SK-N-SH treated with all-trans-retinoic acid at 6 μM for 48 hours (cell line): ENCODE results near the gene FARS2.

ENCODE experiments used
- ARNTL ChIP-seq: fragments of 450-650 bp; formaldehyde crosslinking; IDR thresholded peaks from 2 replicates; pipeline ENCODE4 v1.5.0; 2020; ENCODE audit warnings: low read depth, mild to moderate bottlenecking, moderate library complexity, borderline replicate concordance
- CSDC2 ChIP-seq: fragments of 250-450 bp; sonication (Bioruptor Pico); IDR thresholded peaks from 2 replicates; pipeline ENCODE4 v1.5.0; 2020; ENCODE audit warnings: mild to moderate bottlenecking, moderate library complexity
- OSR1 ChIP-seq: fragments of 250-450 bp; sonication (Bioruptor Pico); IDR thresholded peaks from 2 replicates; pipeline ENCODE4 v1.8.0; 2022; ENCODE audit warnings: moderate library complexity, mild to moderate bottlenecking, inconsistent platforms
- PATZ1 ChIP-seq: fragments of 250-450 bp; sonication (Bioruptor Pico); IDR thresholded peaks from 2 replicates; pipeline ENCODE4 v1.8.0; 2020; ENCODE audit warnings: mild to moderate bottlenecking, moderate library complexity, borderline replicate concordance
- POU6F1 ChIP-seq: fragments of 250-450 bp; sonication (Bioruptor Pico); IDR thresholded peaks from 2 replicates; pipeline ENCODE4 v1.8.0; 2021; ENCODE audit warnings: low read depth, mild to moderate bottlenecking, moderate library complexity, borderline replicate concordance
- TCF4 ChIP-seq: fragments of 250-450 bp; sonication (Bioruptor Pico); IDR thresholded peaks from 2 replicates; pipeline ENCODE4 v1.8.0; 2021; ENCODE audit warnings: mild to moderate bottlenecking, moderate library complexity, borderline replicate concordance
- TOX ChIP-seq: fragments of 250-450 bp; sonication (Bioruptor Pico); IDR thresholded peaks from 2 replicates; pipeline ENCODE4 v1.8.0; 2021; ENCODE audit warnings: mild to moderate bottlenecking, moderate library complexity, borderline replicate concordance
- ZC3H10 ChIP-seq: fragments of 250-450 bp; sonication (Bioruptor Pico); IDR thresholded peaks from 2 replicates; pipeline ENCODE4 v1.5.1; 2021; ENCODE audit warnings: mild to moderate bottlenecking, moderate library complexity
- ZFP30 ChIP-seq: fragments of 450-650 bp; formaldehyde crosslinking; IDR thresholded peaks from 2 replicates; pipeline ENCODE4 v1.5.0; 2022; ENCODE audit warnings: mild to moderate bottlenecking, moderate library complexity
- ZNF70 ChIP-seq: fragments of 450-650 bp; formaldehyde crosslinking; IDR thresholded peaks from 2 replicates; pipeline ENCODE4 v1.5.0; 2020; ENCODE audit warnings: mild to moderate bottlenecking, moderate library complexity
- TF ChIP-seq, protein P1 (sequence below): fragments of 250-450 bp; sonication (Bioruptor Pico); IDR thresholded peaks from 2 replicates; pipeline ENCODE4 v1.5.1; 2020; ENCODE audit warnings: low read depth, mild to moderate bottlenecking, moderate library complexity

DNA sequence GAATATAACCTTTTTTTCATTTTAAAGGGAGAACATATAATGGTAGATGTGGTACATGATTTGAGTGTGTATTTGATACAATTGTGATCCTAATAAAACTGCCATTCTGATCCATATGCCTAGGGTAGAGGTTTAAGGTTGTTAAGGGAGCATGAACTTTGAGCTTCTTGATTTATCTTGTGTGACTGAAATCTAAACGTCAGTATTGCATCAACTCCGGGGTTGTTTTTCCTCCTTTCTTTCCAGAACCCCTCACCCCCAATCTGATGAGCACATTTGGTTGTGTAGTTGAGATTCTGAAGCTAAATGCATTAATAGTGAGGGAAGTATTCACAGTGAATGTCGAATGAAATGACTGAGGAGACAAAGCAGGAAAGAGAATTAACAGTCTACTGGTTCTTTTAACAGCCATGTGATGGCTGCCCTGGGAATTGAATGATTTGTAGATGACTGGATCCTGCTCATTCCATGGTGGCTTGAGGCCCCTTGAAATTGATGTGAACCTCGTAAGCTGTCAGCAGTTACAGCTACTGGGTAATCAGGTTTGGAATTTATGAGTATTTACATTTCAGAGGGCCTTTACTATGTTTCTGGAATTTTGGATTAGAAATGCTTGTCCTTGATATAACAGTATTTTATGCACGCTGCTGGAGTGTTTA is 44.8 kb downstream of the FARS2 start:
- TF ChIP-seq, protein P1, sequence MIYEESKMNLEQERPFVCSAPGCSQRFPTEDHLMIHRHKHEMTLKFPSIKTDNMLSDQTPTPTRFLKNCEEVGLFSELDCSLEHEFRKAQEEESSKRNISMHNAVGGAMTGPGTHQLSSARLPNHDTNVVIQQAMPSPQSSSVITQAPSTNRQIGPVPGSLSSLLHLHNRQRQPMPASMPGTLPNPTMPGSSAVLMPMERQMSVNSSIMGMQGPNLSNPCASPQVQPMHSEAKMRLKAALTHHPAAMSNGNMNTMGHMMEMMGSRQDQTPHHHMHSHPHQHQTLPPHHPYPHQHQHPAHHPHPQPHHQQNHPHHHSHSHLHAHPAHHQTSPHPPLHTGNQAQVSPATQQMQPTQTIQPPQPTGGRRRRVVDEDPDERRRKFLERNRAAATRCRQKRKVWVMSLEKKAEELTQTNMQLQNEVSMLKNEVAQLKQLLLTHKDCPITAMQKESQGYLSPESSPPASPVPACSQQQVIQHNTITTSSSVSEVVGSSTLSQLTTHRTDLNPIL (CRISPR knock-in tag) = no peak
- TF ChIP-seq ARNTL (CRISPR knock-in tag) (no peak), ZNF70 (CRISPR knock-in tag) (no peak), PATZ1 (CRISPR knock-in tag) (no peak), TCF4 (CRISPR knock-in tag) (no peak), ZFP30 (CRISPR knock-in tag) (no peak), CSDC2 (CRISPR knock-in tag) (no peak), OSR1 (no peak), TOX (CRISPR knock-in tag) (no peak), ZC3H10 (no peak), POU6F1 (CRISPR knock-in tag) (no peak)
